CD4-positive, alpha-beta memory T cell (primary cell): ENCODE results near the gene GSE1. TPM values are rescaled to one million over a fixed set of nuclear protein-coding genes. Genes with fewer than 3 reads are reported as not detected.

Experiments used
- CTCF ChIA-PET: fragments of 350-600 bp; sonication (Branson Sonifier 250); formaldehyde crosslinking; loops from one replicate; lab custom pipeline; 2021; ENCODE audit warnings: inconsistent platforms; ENCODE audit not compliant: partially characterized antibody; lab: Charles Lee
- POLR2A ChIA-PET: fragments of 350-600 bp; sonication (Branson Sonifier 250); formaldehyde crosslinking; loops from one replicate; lab custom pipeline; 2021; ENCODE audit not compliant: partially characterized antibody; lab: Charles Lee
- DNase-seq, 5 donors: peaks; one replicate each; pipeline versions ENCODE4 v3.0.0 to v3.0.0-alpha.2; 2020 to 2022; ENCODE audit warnings: mixed read lengths in 1 of 5
- H3K27ac ChIP-seq: one replicate; pipeline ENCODE4 v1.7.0; 2013; ENCODE audit warnings: low read depth, low read length
- H3K27me3 ChIP-seq: 2 replicates; pipeline ENCODE4 v1.7.0; 2013; ENCODE audit warnings: mild to moderate bottlenecking, low read length, moderate library complexity; ENCODE audit not compliant: insufficient read depth
- H3K36me3 ChIP-seq: 2 replicates; pipeline ENCODE4 v1.7.0; 2013; ENCODE audit warnings: mild to moderate bottlenecking, low read length, moderate library complexity; ENCODE audit not compliant: insufficient read depth
- H3K4me1 ChIP-seq: 2 replicates; pipeline ENCODE4 v1.7.0; 2013; ENCODE audit warnings: mild to moderate bottlenecking, low read length, moderate library complexity; ENCODE audit not compliant: insufficient read depth
- H3K4me3 ChIP-seq, 2 donors: one replicate each; pipeline ENCODE4 v1.7.0; 2013; ENCODE audit warnings: low read length in 2 of 2, mild to moderate bottlenecking in 1 of 2
- H3K9me3 ChIP-seq, 2 donors: one replicate each; pipeline ENCODE4 v1.7.0; 2013; ENCODE audit warnings: low read length in 2 of 2, control low read depth in 1 of 2; ENCODE audit not compliant: control insufficient read depth in 1 of 2
- H3K27ac Mint-ChIP-seq, 7 donors: one replicate each; pipeline ENCODE4 v1.8.0; 2020 to 2021; ENCODE audit warnings: mixed read lengths in 7 of 7, mild to moderate bottlenecking in 6 of 7, inconsistent platforms in 3 of 7, moderate library complexity in 3 of 7
- H3K27me3 Mint-ChIP-seq, 2 donors: one replicate each; pipeline ENCODE4 v1.8.0; 2020 to 2021; ENCODE audit warnings: mixed read lengths in 2 of 2
- H3K36me3 Mint-ChIP-seq, 2 donors: one replicate each; pipeline ENCODE4 v1.8.0; 2020 to 2021; ENCODE audit warnings: mixed read lengths in 2 of 2, inconsistent platforms in 1 of 2, mild to moderate bottlenecking in 1 of 2
- H3K4me1 Mint-ChIP-seq, 4 donors: one replicate each; pipeline ENCODE4 v1.8.0; 2020 to 2021; ENCODE audit warnings: mixed read lengths in 4 of 4, mild to moderate bottlenecking in 1 of 4
- H3K4me3 Mint-ChIP-seq, 8 donors: one replicate each; pipeline ENCODE4 v1.8.0; 2020 to 2021; ENCODE audit warnings: mixed read lengths in 8 of 8, mild to moderate bottlenecking in 7 of 8, moderate library complexity in 6 of 8, inconsistent platforms in 3 of 8
- H3K9me3 Mint-ChIP-seq, 8 donors: one replicate each; pipeline ENCODE4 v1.8.0; 2020 to 2021; ENCODE audit warnings: mixed read lengths in 8 of 8, mild to moderate bottlenecking in 5 of 8, inconsistent platforms in 3 of 8, moderate library complexity in 1 of 8
- intact Hi-C: fragments of 100-400 bp; cut with micrococcal nuclease; formaldehyde crosslinking; loops from one replicate; pipeline ENCODE4 v1.15.1; 2023
- polyA plus RNA-seq, 2 donors: library from polyadenylated mRNA; unstranded; fragments of 300-500 nt; fragmentation: Illumina TruSeq; gene quantifications; one replicate each; pipeline ENCODE4 v1.2.3, GENCODE V29; 2021
- total RNA-seq, 2 experiments: library from RNA; stranded (reverse); gene quantifications; one replicate each; pipeline ENCODE4 v1.2.3, GENCODE V29; 2021

The GSE1 gene
- total and polyA plus RNA-seq, 4 experiments from 2014 or later, result 0.23 to 25.0 (median 13.1) TPM

DNA sequence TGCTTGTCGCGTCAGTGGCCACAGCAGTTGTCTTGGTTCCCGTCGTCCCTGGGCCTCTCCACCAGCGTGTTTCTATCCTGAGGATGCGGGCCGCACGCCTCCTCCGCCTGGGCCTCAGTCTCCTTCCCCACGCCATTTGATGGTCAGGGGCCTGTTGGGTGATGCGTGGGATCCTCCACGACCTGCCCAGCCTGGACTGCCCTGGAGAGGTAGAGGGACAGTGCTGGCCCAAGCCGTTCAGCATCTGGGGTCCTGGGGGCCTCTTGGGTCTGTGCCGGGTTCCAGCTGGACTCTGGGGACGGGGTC lies 20.3 kb downstream of the GSE1 start:
- Histone ChIP-seq H3K36me3 (no peaks in the 10 kb centered on the region), H3K9me3 (no peaks in the 10 kb centered on the region), H3K4me3 (no peak overlapping the region), H3K27me3 (no peaks in the 10 kb centered on the region), H3K27ac (no peak overlapping the region), H3K4me1 (no peaks in the 10 kb centered on the region)
- intact Hi-C loops, result no loop called here
- Mint-ChIP-seq H3K4me1 (peaks cover 0 to 14% (median 6%) of the 10 kb centered on the region in 4 donors), H3K27me3 (no peaks in the 10 kb centered on the region), H3K9me3 (peaks cover 0 to 14% (median 5%) of the 10 kb centered on the region in 8 donors), H3K27ac (no peak overlapping the region), H3K4me3 (no peak overlapping the region), H3K36me3 (peaks cover 11 to 18% of the 10 kb centered on the region in 2 donors)
- CTCF ChIA-PET, result no interaction called here
- DNase-seq, result no peak
- POLR2A ChIA-PET, result no interaction called here

DNA sequence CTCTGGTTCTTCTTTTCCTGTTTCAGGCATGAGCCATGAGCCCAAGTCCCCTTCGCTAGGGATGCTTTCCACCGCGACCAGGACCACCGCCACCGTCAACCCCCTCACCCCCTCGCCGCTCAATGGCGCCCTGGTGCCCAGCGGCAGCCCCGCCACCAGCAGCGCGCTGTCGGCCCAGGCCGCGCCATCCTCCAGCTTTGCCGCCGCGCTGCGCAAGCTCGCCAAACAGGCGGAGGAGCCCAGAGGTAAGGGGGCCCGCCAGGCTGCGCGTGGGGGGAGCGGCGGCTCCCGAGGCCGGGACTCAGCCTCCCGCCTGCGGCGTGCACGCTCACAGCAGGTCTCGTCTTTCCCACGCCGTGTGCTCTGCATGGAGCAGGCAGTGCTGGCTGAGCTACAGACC lies 20.8 kb downstream of the GSE1 start:
- H3K36me3 Mint-ChIP-seq, result peaks cover 7 to 13% of the 10 kb centered on the region in 2 donors
- H3K9me3 Mint-ChIP-seq, result peaks cover 0 to 12% (median 5%) of the 10 kb centered on the region in 8 donors
- no peak for DNase-seq
- peaks cover 0 to 10% (median 3%) of the 10 kb centered on the region in 4 donors for H3K4me1 Mint-ChIP-seq
- intact Hi-C loops, result no loop called here
- no peaks in the 10 kb centered on the region for H3K27me3 Mint-ChIP-seq
- Histone ChIP-seq H3K9me3 (no peaks in the 10 kb centered on the region), H3K27ac (no peak overlapping the region), H3K4me3 (no peak overlapping the region), H3K27me3 (no peaks in the 10 kb centered on the region), H3K4me1 (no peaks in the 10 kb centered on the region), H3K36me3 (no peaks in the 10 kb centered on the region)
- no peak overlapping the region for H3K4me3 Mint-ChIP-seq
- H3K27ac Mint-ChIP-seq, result peak overlapping the region in 1 of 7 donors; percentile 43
- ChIA-PET CTCF (no interaction called here), POLR2A (no interaction called here)

DNA sequence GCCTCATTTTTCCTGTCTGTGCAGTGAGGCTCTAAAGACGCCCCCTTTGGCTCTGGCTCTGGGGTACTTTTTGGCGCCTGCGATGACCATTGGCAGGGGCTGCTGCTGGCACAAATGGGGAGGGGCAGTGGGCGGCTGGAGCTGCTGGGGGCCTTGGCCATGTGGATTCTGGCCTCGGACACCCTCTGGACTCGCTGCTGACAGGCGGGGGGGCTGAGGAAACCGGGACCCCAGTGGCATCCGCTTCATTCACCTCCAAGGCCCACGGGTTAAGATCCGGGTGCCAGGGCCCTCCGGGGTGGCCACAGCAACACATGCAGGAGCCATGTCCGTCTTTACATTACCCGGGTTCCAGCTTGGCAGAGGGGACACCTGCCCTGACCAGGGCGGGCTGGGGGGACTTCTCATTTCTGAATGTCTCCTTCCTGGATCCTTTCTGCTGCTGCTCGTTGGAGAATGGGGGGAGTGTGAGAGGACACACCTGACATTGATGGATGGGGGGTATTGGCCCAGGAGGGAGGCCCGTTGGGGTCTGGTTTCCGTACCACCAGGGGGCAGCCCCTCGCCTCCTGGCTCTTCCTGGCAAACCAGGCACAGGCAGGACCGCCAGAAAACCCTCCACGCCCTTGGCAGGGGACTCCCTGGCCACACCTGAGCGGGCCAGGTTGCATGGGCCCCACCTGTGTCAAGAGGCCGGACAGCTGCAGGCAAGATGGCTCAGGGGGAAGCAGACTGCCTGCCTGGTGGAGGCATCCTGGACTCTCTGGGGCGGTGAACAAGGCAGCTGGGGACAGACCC lies 21.8 kb downstream of the GSE1 start:
- CTCF ChIA-PET, result no interaction called here
- Mint-ChIP-seq H3K9me3 (peaks cover 0 to 6% (median under 1%) of the 10 kb centered on the region in 8 donors), H3K36me3 (peaks cover 0 to 3% of the 10 kb centered on the region in 2 donors), H3K4me1 (peaks cover 0 to 7% (median 2%) of the 10 kb centered on the region in 4 donors), H3K27me3 (no peaks in the 10 kb centered on the region), H3K27ac (no peak overlapping the region), H3K4me3 (no peak overlapping the region)
- H3K27ac ChIP-seq, result no peak overlapping the region
- no peaks in the 10 kb centered on the region for H3K4me1 ChIP-seq
- no peaks in the 10 kb centered on the region for H3K9me3 ChIP-seq
- POLR2A ChIA-PET, result no interaction called here
- intact Hi-C loops, result no loop called here
- H3K36me3 ChIP-seq, result no peaks in the 10 kb centered on the region
- H3K4me3 ChIP-seq, result no peak overlapping the region
- no peaks in the 10 kb centered on the region for H3K27me3 ChIP-seq
- no peak for DNase-seq

DNA sequence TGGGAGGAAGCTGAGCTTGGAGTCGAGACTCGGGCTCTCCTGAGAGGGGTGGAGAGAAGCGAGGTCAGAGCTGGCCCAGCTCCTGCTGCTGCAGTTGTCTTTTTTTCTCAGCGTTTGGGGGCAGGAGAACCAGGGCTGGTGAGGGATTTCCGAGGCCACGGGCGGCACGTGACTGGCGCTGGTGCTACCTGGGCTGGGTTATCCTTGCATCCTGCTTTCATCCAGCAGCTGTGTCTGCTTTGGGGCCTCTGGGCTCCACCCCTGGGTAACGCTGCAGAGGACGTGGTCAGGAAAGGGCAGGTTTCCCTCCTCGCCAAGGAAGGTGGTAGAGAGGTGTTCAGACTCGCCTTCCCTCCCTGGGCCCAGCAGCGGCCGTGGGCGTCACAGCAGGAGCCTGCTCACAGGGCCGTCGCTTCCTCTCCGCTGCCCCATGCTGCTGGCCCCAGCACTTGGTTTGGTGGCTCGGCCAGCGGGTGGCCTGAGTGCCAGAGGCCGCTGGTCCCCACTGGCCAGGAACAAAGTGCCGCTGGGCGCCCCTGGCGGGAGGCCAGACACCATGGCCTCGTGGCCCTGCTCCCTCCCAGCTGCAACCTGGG lies 22.5 kb downstream of the GSE1 start:
- intact Hi-C loops, result no loop called here
- no peaks in the 10 kb centered on the region for H3K27me3 ChIP-seq
- peaks cover 0 to 3% (median under 1%) of the 10 kb centered on the region in 4 donors for H3K4me1 Mint-ChIP-seq
- no peaks in the 10 kb centered on the region for H3K36me3 ChIP-seq
- CTCF ChIA-PET, result interaction anchor here (1.5 kb wide), 1 partner anchor 20 kb away, joined by 5 read pairs; no protein-coding TSS in a partner anchor
- no peaks in the 10 kb centered on the region for H3K36me3 Mint-ChIP-seq
- no peak overlapping the region for H3K4me3 ChIP-seq
- no peak overlapping the region for H3K4me3 Mint-ChIP-seq
- no peak overlapping the region for H3K27ac ChIP-seq
- H3K27me3 Mint-ChIP-seq, result no peaks in the 10 kb centered on the region
- POLR2A ChIA-PET, result no interaction called here
- no peak overlapping the region for H3K27ac Mint-ChIP-seq
- no peaks in the 10 kb centered on the region for H3K4me1 ChIP-seq
- no peaks in the 10 kb centered on the region for H3K9me3 Mint-ChIP-seq
- no peaks in the 10 kb centered on the region for H3K9me3 ChIP-seq
- DNase-seq, result no peak

DNA sequence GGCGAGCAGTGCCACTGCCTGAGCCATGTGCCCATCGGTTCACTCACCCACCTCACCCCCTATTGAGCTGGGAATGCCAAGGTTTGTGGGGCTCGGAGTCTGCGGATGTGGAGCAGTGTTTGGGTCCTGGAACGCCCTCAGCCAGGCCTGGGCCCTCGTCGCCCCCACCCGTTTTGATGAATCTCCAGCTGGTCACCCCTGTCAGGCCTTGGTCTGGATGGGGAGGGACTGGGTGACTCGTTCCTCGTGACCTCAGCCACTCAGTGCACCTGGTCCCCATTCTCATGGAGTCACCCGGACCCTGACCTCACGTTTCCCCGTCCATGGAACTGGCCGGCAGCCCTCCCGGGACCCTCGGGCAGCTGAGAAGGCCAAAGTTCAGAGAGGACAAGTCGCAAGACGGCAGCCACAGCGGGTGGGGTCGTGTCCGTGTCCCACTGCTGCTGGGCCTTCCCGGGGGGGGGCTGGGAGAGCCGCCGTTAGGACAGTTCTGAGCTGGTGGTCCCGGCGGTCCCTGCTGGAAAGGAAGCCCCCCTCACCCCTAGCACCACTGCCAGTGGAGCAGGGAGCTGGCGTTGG lies 23.2 kb downstream of the GSE1 start:
- CTCF ChIA-PET, result interaction anchor here (1.5 kb wide), 1 partner anchor 20 kb away, joined by 5 read pairs; no protein-coding TSS in a partner anchor

DNA sequence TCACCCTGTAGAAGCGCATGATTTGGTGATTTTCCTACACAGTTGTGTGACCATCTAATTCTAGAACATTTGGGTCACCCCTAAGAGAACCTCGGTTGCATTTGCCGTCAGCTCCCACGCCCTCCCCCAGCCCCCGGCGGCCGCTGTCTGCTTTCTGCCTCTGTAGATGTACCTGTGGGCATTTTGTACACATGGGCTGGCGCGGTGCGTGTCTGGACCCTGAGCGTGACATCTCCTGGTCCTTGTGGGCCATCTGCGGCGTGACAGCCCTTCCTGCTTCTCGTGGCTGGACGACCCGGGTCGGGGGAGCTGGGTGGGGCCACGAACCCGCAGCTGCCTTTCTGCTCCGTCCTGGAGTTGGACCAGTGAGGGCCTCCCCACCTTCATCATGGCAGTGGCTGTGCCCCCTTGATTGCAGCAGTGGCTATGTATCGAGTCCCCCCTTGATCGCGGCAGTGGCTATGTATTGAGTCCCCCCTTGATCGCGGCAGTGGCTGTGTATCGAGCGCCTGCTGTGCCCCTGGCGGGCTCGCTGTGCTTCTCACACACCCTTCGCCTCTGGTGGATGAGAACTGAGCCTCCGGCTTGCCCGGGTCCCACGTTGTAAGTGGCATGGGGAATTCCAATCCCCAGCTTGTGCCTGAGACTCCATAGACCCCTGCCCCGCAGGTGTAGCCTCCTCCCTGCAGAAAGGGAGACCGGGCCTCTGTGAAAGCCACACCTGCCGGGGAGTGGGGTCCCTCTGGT lies 24.1 kb downstream of the GSE1 start:
- intact Hi-C loops, result no loop called here
- no peak for DNase-seq
- no peaks in the 10 kb centered on the region for H3K36me3 ChIP-seq
- Mint-ChIP-seq H3K4me3 (no peak overlapping the region), H3K9me3 (no peaks in the 10 kb centered on the region), H3K27ac (peak overlapping the region in 1 of 7 donors; percentile 29), H3K27me3 (no peaks in the 10 kb centered on the region), H3K36me3 (no peaks in the 10 kb centered on the region), H3K4me1 (peaks cover 0 to 2% (median 0%) of the 10 kb centered on the region in 4 donors)
- H3K27me3 ChIP-seq, result no peaks in the 10 kb centered on the region
- CTCF ChIA-PET, result interaction anchor here (1.5 kb wide), 2 partner anchors 21 to 27 kb away, joined by 3 to 5 read pairs; no protein-coding TSS in a partner anchor
- H3K4me1 ChIP-seq, result no peaks in the 10 kb centered on the region
- no peak overlapping the region for H3K27ac ChIP-seq
- no peaks in the 10 kb centered on the region for H3K9me3 ChIP-seq
- no peak overlapping the region for H3K4me3 ChIP-seq
- POLR2A ChIA-PET, result no interaction called here

More for the DNA sequence above, 23.2 kb downstream of the GSE1 start:
- POLR2A ChIA-PET, result no interaction called here
- no peak for DNase-seq
- no peaks in the 10 kb centered on the region for H3K9me3 Mint-ChIP-seq
- peaks cover 0 to 2% (median 0%) of the 10 kb centered on the region in 4 donors for H3K4me1 Mint-ChIP-seq
- no peaks in the 10 kb centered on the region for H3K36me3 ChIP-seq
- H3K4me3 ChIP-seq, result no peak overlapping the region
- no peaks in the 10 kb centered on the region for H3K4me1 ChIP-seq
- no peaks in the 10 kb centered on the region for H3K36me3 Mint-ChIP-seq
- H3K27ac ChIP-seq, result no peak overlapping the region
- no peaks in the 10 kb centered on the region for H3K9me3 ChIP-seq
- intact Hi-C loops, result no loop called here
- H3K4me3 Mint-ChIP-seq, result no peak overlapping the region
- no peaks in the 10 kb centered on the region for H3K27me3 Mint-ChIP-seq
- H3K27me3 ChIP-seq, result no peaks in the 10 kb centered on the region
- no peak overlapping the region for H3K27ac Mint-ChIP-seq
